OCI-LY3 (cell line): ENCODE results near the gene LZTFL1.

Experiments
- H2AFZ ChIP-seq: fragments of 200-600, 300-600 bp; shearing (Covaris generic); 2 replicates; pipeline ENCODE4 v1.6.0; 2014; ENCODE audit warnings: antibody characterized with exemption, low read depth, low read length
- H3K27ac ChIP-seq: fragments of 200-600, 300-600 bp; sonication (generic); 2 replicates; pipeline ENCODE4 v1.5.1; 2014; ENCODE audit warnings: mild to moderate bottlenecking, low read length, moderate library complexity, mixed read lengths
- H3K27me3 ChIP-seq: fragments of 200-600, 300-600 bp; sonication (generic); 2 replicates; pipeline ENCODE4 v1.6.1; 2014; ENCODE audit warnings: low read depth, low read length, mixed read lengths
- H3K36me3 ChIP-seq: fragments of 200-600, 300-600 bp; sonication (generic); replicated peaks from 2 replicates; pipeline ENCODE3; 2014; ENCODE audit warnings: low read depth, low read length, mixed read lengths
- H3K4me1 ChIP-seq: fragments of 300-600, 200-600 bp; sonication (generic); 2 replicates; pipeline ENCODE4 v1.6.1; 2014; ENCODE audit warnings: low read length, mixed read lengths
- H3K4me2 ChIP-seq: fragments of 200-600, 300-600 bp; sonication (generic); 2 replicates; pipeline ENCODE4 v1.6.1; 2014; ENCODE audit warnings: low read length, mixed read lengths
- H3K4me3 ChIP-seq: fragments of 300-600, 200-600 bp; sonication (generic); 2 replicates; pipeline ENCODE4 v1.5.1; 2014; ENCODE audit warnings: antibody characterized with exemption, mild to moderate bottlenecking, low read length, moderate library complexity
- H3K79me2 ChIP-seq: fragments of 300-600, 200-600 bp; shearing (Covaris generic); 2 replicates; pipeline ENCODE4 v1.6.1; 2014; ENCODE audit warnings: mild to moderate bottlenecking, low read length, mixed read lengths
- H3K9ac ChIP-seq: fragments of 300-600, 200-600 bp; shearing (Covaris generic); 2 replicates; pipeline ENCODE4 v1.6.0; 2014; ENCODE audit warnings: mild to moderate bottlenecking, low read length, moderate library complexity
- H3K9me3 ChIP-seq: fragments of 200-600, 300-600 bp; shearing (Covaris generic); 2 replicates; pipeline ENCODE4 v1.6.1; 2014; ENCODE audit warnings: low read length, mixed read lengths; ENCODE audit not compliant: insufficient read depth
- H4K20me1 ChIP-seq: fragments of 200-600, 300-600 bp; sonication (generic); 2 replicates; pipeline ENCODE4 v1.6.1; 2016; ENCODE audit warnings: low read length, mixed read lengths; ENCODE audit not compliant: insufficient read depth
- EZH2phosphoT487 ChIP-seq: fragments of 200-600 bp; shearing (Covaris generic); IDR thresholded peaks from 2 replicates; pipeline ENCODE4 v1.6.1; 2018; ENCODE audit warnings: antibody characterized with exemption, mixed run types, low read depth
- TF ChIP-seq, protein P1 (sequence below): fragments of 200-600, 300-600 bp; sonication (generic); IDR thresholded peaks from 2 replicates; pipeline ENCODE4 v1.5.1; 2014; ENCODE audit warnings: antibody characterized with exemption, low read length, low read depth

The LZTFL1 gene

DNA sequence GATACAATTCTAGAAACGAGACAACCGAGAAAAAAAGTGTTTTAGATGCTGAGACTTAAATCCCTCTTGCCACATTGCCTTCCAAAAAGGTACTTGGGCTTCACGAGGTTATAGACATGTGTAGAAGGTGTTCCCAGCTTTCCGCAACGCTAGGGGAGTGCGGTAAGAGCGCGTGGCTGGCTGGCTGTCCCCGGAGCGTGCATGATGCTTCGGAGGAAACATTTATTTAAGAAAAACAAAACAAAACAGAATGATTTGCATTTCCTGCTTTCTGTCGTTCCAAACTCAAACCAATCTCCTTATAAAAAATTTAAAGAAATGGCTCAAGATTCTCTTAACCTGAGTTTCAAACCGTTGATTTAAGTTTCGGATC is 46.4 kb downstream of the LZTFL1 start:
- Histone ChIP-seq H3K4me3 (no peak overlapping the region), H3K9ac (no peak overlapping the region), H3K27ac (no peak overlapping the region), H3K79me2 (no peaks in the 10 kb centered on the region), H3K4me1 (peaks cover 8% of the 10 kb centered on the region; the same call in 1 of the 2 replicates), H3K27me3 (peaks cover 39% of the 10 kb centered on the region), H3K4me2 (no peak overlapping the region), H3K36me3 (no peaks in the 10 kb centered on the region), H4K20me1 (no peaks in the 10 kb centered on the region), H3K9me3 (no peaks in the 10 kb centered on the region), H2AFZ (no peak overlapping the region)
- TF ChIP-seq EZH2phosphoT487, result no peak
- TF ChIP-seq, protein P1, sequence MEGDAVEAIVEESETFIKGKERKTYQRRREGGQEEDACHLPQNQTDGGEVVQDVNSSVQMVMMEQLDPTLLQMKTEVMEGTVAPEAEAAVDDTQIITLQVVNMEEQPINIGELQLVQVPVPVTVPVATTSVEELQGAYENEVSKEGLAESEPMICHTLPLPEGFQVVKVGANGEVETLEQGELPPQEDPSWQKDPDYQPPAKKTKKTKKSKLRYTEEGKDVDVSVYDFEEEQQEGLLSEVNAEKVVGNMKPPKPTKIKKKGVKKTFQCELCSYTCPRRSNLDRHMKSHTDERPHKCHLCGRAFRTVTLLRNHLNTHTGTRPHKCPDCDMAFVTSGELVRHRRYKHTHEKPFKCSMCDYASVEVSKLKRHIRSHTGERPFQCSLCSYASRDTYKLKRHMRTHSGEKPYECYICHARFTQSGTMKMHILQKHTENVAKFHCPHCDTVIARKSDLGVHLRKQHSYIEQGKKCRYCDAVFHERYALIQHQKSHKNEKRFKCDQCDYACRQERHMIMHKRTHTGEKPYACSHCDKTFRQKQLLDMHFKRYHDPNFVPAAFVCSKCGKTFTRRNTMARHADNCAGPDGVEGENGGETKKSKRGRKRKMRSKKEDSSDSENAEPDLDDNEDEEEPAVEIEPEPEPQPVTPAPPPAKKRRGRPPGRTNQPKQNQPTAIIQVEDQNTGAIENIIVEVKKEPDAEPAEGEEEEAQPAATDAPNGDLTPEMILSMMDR, result no peak

DNA sequence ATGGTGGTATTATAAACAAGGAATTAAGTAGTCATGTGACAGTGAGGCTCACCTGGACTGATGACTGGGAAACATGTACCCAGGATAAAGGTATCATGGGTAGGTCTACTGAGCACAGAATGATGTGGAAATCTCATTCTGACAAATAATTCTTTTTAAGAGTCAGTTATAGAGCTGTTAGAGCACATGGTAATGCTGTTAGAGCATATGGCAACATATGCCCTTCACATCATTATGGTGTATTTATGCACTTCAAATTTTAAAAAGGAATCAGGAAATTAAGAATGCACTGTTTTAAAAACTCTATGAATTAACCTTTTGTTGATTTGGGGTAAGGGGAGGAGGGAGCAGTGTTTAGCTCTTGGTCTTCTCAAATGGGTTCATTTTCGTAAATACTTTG is 47.3 kb downstream of the LZTFL1 start:
- H2AFZ ChIP-seq, result no peak overlapping the region
- H3K4me3 ChIP-seq, result no peak overlapping the region
- no peaks in the 10 kb centered on the region for H4K20me1 ChIP-seq
- no peak overlapping the region for H3K9ac ChIP-seq
- H3K27me3 ChIP-seq, result peaks cover 47% of the 10 kb centered on the region
- no peak overlapping the region for H3K27ac ChIP-seq
- no peak overlapping the region for H3K4me2 ChIP-seq
- H3K4me1 ChIP-seq, result peaks cover 8% of the 10 kb centered on the region; the same call in 1 of the 2 replicates
- TF ChIP-seq EZH2phosphoT487, result no peak
- TF ChIP-seq, protein P1, result no peak
- no peaks in the 10 kb centered on the region for H3K9me3 ChIP-seq
- no peaks in the 10 kb centered on the region for H3K79me2 ChIP-seq
- H3K36me3 ChIP-seq, result no peaks in the 10 kb centered on the region

DNA sequence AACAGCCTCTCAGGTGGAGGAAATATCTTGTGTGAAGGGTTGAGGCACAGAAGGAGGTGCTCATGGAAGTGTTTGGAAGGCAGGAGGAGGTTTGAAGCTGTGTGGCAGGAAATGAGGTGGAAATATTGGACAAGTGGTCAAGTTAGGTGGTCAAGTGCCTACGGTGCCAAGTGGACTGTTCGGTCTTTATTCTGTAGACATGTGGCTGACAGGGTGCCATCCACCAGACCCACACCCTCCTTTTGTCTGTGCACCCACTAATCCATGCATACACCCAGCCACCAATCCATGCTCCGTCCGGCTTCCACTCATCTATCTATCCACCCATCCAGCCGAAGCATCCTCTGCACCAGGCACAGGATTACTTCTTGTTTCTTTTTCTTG is 47.8 kb downstream of the LZTFL1 start:
- TF ChIP-seq, protein P1, result no peak
- no peak for TF ChIP-seq EZH2phosphoT487
- Histone ChIP-seq H4K20me1 (no peaks in the 10 kb centered on the region), H3K27me3 (peaks cover 47% of the 10 kb centered on the region), H3K9me3 (peaks cover 4% of the 10 kb centered on the region; the same call in 1 of the 2 replicates), H3K4me2 (no peak overlapping the region), H3K4me1 (peaks cover 8% of the 10 kb centered on the region; the same call in 1 of the 2 replicates), H3K36me3 (no peaks in the 10 kb centered on the region), H3K79me2 (no peaks in the 10 kb centered on the region), H2AFZ (no peak overlapping the region), H3K4me3 (no peak overlapping the region), H3K9ac (no peak overlapping the region), H3K27ac (no peak overlapping the region)

DNA sequence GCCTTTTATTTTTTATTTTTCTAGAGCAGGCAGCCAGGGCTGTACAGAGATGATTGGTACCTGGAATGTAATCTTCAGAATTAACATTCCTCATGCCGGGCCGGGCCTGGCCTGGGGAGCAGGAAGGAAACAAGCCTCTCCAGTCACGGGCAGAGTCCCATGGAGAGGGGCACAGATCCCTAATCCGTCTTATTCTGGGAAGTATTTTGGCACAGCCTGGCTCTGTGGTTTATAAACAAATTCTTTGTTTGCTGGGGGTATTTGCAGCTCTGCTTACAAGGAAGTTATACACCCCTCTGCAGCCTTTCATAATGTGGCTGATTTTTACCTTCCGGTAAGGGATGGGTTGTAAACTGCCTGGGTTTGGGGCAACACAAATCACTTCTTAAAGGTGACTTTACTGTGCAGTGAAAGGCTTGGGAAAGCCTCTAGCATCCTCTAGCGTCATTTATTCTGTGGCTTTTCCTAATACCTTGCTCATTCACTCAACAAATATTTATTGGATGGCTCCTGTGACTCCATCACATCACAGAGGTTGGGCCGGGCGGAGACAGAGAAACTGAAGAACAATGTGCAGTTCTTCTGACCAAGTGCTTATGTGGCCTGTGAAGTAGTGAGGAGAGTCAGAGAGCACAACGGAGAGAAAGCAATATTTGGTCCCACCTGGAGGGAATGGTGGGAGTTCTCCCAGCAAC is 48.3 kb downstream of the LZTFL1 start:
- H3K4me1 ChIP-seq, result peaks cover 8% of the 10 kb centered on the region; the same call in 1 of the 2 replicates
- no peak overlapping the region for H3K4me2 ChIP-seq
- no peak overlapping the region for H3K4me3 ChIP-seq
- H3K9me3 ChIP-seq, result peaks cover 9% of the 10 kb centered on the region; the same call in 1 of the 2 replicates
- H3K79me2 ChIP-seq, result no peaks in the 10 kb centered on the region
- no peak overlapping the region for H3K9ac ChIP-seq
- no peak overlapping the region for H2AFZ ChIP-seq
- peaks cover 47% of the 10 kb centered on the region for H3K27me3 ChIP-seq
- TF ChIP-seq, protein P1, result no peak
- no peak for TF ChIP-seq EZH2phosphoT487
- H4K20me1 ChIP-seq, result no peaks in the 10 kb centered on the region
- no peak overlapping the region for H3K27ac ChIP-seq
- H3K36me3 ChIP-seq, result no peaks in the 10 kb centered on the region
